ENCODE data around the gene CACNA1H. TPM values are rescaled to one million over a fixed set of nuclear protein-coding genes. Genes with fewer than 3 reads are reported as not detected.
"Not testable (repeated sequence)": the region's sequence is repeated elsewhere in the genome, so short reads cannot be mapped to it uniquely, and the experiment has no call there.

The CACNA1H gene
- total RNA-seq, 1 donor from 2014 or later = 4.2 TPM

DNA sequence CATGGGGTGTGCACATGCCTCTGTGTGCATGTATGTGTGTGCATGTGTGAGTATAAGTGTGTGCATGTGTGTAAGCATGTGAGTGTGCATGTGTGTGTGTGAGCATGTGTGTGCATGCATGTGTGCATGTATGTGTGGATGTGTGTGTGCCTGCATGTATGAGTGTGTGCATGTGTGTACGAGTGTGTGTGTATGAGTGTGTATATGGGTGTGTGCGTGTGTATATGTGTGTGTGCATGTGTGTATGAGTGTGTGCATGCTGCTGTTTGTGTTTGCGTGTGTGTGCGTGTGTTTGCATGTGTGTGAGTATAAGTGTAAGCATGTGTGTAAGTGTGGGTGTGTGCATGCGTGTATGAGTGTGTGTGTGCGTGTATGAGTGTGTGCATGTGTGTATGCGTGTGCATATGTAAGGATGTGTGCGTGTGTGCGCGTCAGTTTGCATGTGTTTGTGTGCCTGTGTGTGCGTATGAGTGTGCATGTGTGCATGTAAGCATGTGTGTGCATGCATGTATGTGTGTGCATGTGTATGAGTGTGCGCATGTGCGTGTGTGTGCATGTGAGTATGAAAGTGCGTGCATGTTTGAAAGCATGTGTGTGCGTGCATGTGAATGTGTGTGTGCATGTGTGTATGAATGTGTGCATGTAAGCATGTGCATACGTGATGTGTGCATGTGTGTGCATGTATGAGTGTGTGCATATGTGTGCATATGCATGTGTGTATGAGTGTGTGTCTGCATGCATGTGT lies 111.6 kb downstream of the CACNA1H start:
- no peak for DNase-seq
- ATAC-seq (ENCODE audit: poor library complexity) = no peak
- intact Hi-C loops (cut with DNase I) = no loop called here

GRCh38 chr16:1265090-1265630 lies 112.3 kb downstream of the CACNA1H start:
- intact Hi-C loops (cut with DNase I) = no loop called here
- DNase-seq (no peak), ATAC-seq (ENCODE audit: poor library complexity) (no peak)

DNA sequence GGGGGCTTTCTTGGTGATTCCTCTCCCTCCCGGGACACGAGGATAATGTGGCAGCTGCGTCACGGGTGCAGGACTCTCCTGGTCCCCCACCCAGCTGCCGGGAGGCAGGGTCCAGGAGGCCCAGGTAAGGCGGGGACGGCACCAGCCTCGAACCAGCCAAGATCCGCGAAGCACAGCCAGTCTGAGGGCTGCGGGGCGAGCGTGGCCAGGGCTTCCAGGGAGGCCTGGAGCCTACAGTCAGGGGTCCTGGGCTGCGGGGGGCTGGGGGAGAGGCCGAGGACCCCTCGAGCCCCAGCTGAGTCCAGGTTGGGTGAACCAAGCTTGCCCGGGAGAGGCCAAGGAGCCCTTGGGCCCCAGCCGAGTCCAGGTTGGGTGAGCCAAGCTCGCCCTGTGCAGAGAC lies 112.9 kb downstream of the CACNA1H start:
- intact Hi-C loops (cut with DNase I) = no loop called here
- DNase-seq = no peak
- no peak for ATAC-seq (ENCODE audit: poor library complexity)

- intact Hi-C loops (cut with DNase I); DNase-seq; ATAC-seq (ENCODE audit: poor library complexity): not testable (repeated sequence)
Measured at GRCh38 chr16:1269418-1269817, 116.5 kb downstream of the CACNA1H start.

DNA sequence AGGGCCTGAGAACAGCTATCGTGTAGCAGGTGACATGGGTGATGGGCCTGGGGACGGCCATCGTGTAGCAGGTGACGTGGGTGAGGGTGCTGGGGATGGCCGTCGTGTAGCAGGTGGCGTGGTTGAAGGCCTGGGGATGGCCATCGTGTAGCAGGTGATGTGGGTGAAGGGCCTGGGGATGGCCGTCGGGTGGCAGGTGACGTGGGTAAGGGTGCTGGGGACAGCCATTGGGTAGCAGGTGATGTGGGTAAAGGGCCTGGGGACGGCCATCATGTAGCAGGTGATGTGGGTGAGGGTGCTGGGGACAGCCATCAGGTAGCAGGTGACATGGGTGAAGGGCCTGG lies 118.4 kb downstream of the CACNA1H start:
- no peak for DNase-seq
- intact Hi-C loops (cut with DNase I) = no loop called here
- ATAC-seq (ENCODE audit: poor library complexity) = no peak

Other genes starting within 250 kb of the CACNA1H start
- 5.6 TPM for gene LMF1, start 182.1 kb upstream of the CACNA1H start, total RNA-seq
- 1.0 TPM for gene SOX8, start 171.3 kb upstream of the CACNA1H start, total RNA-seq
- 20.8 TPM for gene SSTR5, start 80.4 kb upstream of the CACNA1H start, total RNA-seq
- 0.13 TPM for gene C1QTNF8, start 56.9 kb upstream of the CACNA1H start, total RNA-seq
- 0.19 TPM for gene TPSG1, start 72.2 kb downstream of the CACNA1H start, total RNA-seq
- gene TPSB2, start 77.1 kb downstream of the CACNA1H start, total RNA-seq = 10.1 TPM
- gene TPSAB1, start 87.6 kb downstream of the CACNA1H start, total RNA-seq = 7.1 TPM
- 0.51 TPM for gene TPSD1, start 103.0 kb downstream of the CACNA1H start, total RNA-seq
- gene UBE2I, start 156.5 kb downstream of the CACNA1H start, total RNA-seq = 77.2 TPM
- gene BAIAP3, start 180.5 kb downstream of the CACNA1H start, total RNA-seq = 3.7 TPM
- gene TSR3, start 198.8 kb downstream of the CACNA1H start, total RNA-seq = 52.6 TPM
- 30.3 TPM for gene GNPTG, start 198.8 kb downstream of the CACNA1H start, total RNA-seq